Keratinocyte (primary cell): ENCODE data around the gene EIF2S3B. TPM values are rescaled to one million over a fixed set of nuclear protein-coding genes. Genes with fewer than 3 reads are reported as not detected.

Experiments
- DNase-seq: peaks from one replicate; pipeline ENCODE4 v3.0.0-alpha.2; 2011; ENCODE audit warnings: low read depth, missing footprints, low spot score
- FAIRE-seq: peaks from 2 replicates; lab custom pipeline; 2011; peaks lifted over from hg19 to GRCh38; lab: Jason Lieb, UNC
- H2AFZ ChIP-seq: 2 replicates; pipeline ENCODE4 v1.6.0; 2012; ENCODE audit warnings: low read length, control low read depth, inconsistent platforms; ENCODE audit not compliant: control insufficient read depth
- H3K27ac ChIP-seq: 2 replicates; pipeline ENCODE4 v1.5.1; 2011; ENCODE audit warnings: low read length; ENCODE audit not compliant: control insufficient read depth, insufficient read depth
- H3K27me3 ChIP-seq: 3 replicates; pipeline ENCODE4 v1.6.0; 2011; ENCODE audit warnings: low read length; ENCODE audit not compliant: control insufficient read depth, insufficient read depth; ENCODE audit errors: extremely low read depth
- H3K36me3 ChIP-seq, 2 experiments: 2 replicates in 1 of 2; 3 replicates in 1 of 2; pipeline ENCODE4 v1.5.1; 2011; ENCODE audit warnings: low read length in 2 of 2, mild to moderate bottlenecking in 1 of 2; ENCODE audit not compliant: control insufficient read depth in 2 of 2, insufficient read depth in 2 of 2; ENCODE audit errors: extremely low read depth in 1 of 2
- H3K4me1 ChIP-seq: 3 replicates; pipeline ENCODE4 v1.5.1; 2011; ENCODE audit warnings: low read length; ENCODE audit not compliant: control insufficient read depth, insufficient read depth; ENCODE audit errors: extremely low read depth
- H3K4me2 ChIP-seq: 3 replicates; pipeline ENCODE4 v1.6.0; 2011; ENCODE audit warnings: low read depth, low read length; ENCODE audit not compliant: control insufficient read depth, insufficient read depth; ENCODE audit errors: extremely low read depth
- H3K4me3 ChIP-seq, 3 experiments: fragments of 200-600 bp in 1 of 3; sonication (generic) in 1 of 3; 2 replicates in 2 of 3; 3 replicates in 1 of 3; pipeline ENCODE4 v1.5.1; 2011 to 2016; ENCODE audit warnings: low read length in 3 of 3, mild to moderate bottlenecking in 3 of 3, control low read depth in 2 of 3, inconsistent platforms in 1 of 3, low read depth in 1 of 3, mixed read lengths in 1 of 3, mixed run types in 1 of 3, moderate library complexity in 1 of 3; ENCODE audit not compliant: control insufficient read depth in 2 of 3, insufficient read depth in 2 of 3; ENCODE audit errors: extremely low read depth in 1 of 3
- H3K79me2 ChIP-seq: 2 replicates; pipeline ENCODE4 v1.6.0; 2012; ENCODE audit warnings: low read length; ENCODE audit not compliant: control insufficient read depth, insufficient read depth
- H3K9ac ChIP-seq: 3 replicates; pipeline ENCODE4 v1.6.0; 2011; ENCODE audit warnings: low read length; ENCODE audit not compliant: control insufficient read depth, insufficient read depth; ENCODE audit errors: extremely low read depth
- H3K9me1 ChIP-seq: 3 replicates; pipeline ENCODE4 v1.6.0; 2011; ENCODE audit warnings: low read length; ENCODE audit not compliant: control insufficient read depth, insufficient read depth; ENCODE audit errors: extremely low read depth
- H3K9me3 ChIP-seq: 2 replicates; pipeline ENCODE4 v1.5.1; 2012; ENCODE audit warnings: low read depth, low read length; ENCODE audit not compliant: control insufficient read depth
- H4K20me1 ChIP-seq: 3 replicates; pipeline ENCODE4 v1.6.0; 2011; ENCODE audit warnings: low read length; ENCODE audit not compliant: control insufficient read depth, insufficient read depth; ENCODE audit errors: extremely low read depth
- EZH2 ChIP-seq: IDR thresholded peaks from one replicate; pipeline ENCODE4 v1.6.1; 2012; ENCODE audit warnings: inconsistent platforms, mild to moderate bottlenecking, low read length, moderate library complexity
- dilution Hi-C: fragments of 300-500 bp; cut with MboI; formaldehyde crosslinking; loops from one replicate; pipeline ENCODE4 v1.7.0; 2020; ENCODE audit warnings: low sequenced_read_pairs; ENCODE audit not compliant: extremely low pct_ligation_motif_present
- polyA plus RNA-seq, 5 experiments: library from polyadenylated mRNA; depleted of rRNA in 3 of 5; stranded (reverse) in 3 of 5; stranded (forward) in 1 of 5; unstranded in 1 of 5; fragments of >200 nt; gene quantifications; 1 replicate in 1 of 5; 2 replicates in 3 of 5; 3 replicates in 1 of 5; pipeline versions ENCODE4 v1.2.1 to v1.2.3, GENCODE V29; 2011 to 2012; ENCODE audit warnings: missing spikeins in 2 of 5, low read depth in 1 of 5, low replicate concordance in 1 of 5
- TF ChIP-seq, protein P1 (sequence below), 3 experiments: IDR thresholded peaks in 1 of 3; conservative IDR thresholded peaks in 1 of 3; optimal IDR thresholded peaks in 1 of 3; 2 replicates in 2 of 3; 3 replicates in 1 of 3; pipeline versions ENCODE3 to v1.5.1; 2011; ENCODE audit warnings: low read length in 3 of 3, mild to moderate bottlenecking in 3 of 3, moderate library complexity in 2 of 3, control low read depth in 1 of 3, inconsistent platforms in 1 of 3; ENCODE audit not compliant: insufficient read depth in 2 of 3; ENCODE audit errors: extremely low read depth in 1 of 3

The EIF2S3B gene
- polyA plus RNA-seq, 1 donor (not counting 4 experiments of a cell fraction or from before 2014, with no cell fraction given) = 0.66 TPM

DNA sequence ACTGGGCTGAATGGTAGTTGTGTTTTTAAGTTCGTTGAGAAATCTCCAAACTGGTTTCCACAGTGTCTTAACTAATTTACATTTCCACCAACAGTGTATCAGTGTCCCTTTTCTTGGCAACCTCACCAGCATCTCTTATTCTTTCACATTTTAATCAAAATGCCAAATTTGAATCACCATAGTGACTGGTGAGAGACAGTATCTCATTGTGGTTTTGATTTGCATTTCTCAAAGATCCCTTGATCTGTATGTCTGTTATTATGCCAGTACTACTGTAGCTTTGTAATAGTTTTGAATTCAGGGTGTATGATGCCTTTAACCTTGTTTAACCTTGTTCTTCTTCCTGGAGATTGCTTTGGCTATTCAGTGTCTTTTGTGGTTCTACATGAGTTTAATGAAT is 2.2 kb upstream of the EIF2S3B start:
- Histone ChIP-seq H2AFZ (no peak overlapping the region), H3K9ac (no peak overlapping the region), H3K79me2 (no peaks in the 10 kb centered on the region), H3K9me3 (no peaks in the 10 kb centered on the region), H4K20me1 (no peaks in the 10 kb centered on the region), H3K27me3 (peaks cover 6% of the 10 kb centered on the region), H3K27ac (no peak overlapping the region), H3K4me2 (no peak overlapping the region), H3K9me1 (no peaks in the 10 kb centered on the region), H3K4me3 (no peak overlapping the region), H3K36me3 (no peaks in the 10 kb centered on the region), H3K4me1 (no peaks in the 10 kb centered on the region)
- FAIRE-seq = no peak
- dilution Hi-C loops = no loop called here
- no peak for DNase-seq
- TF ChIP-seq, protein P1, sequence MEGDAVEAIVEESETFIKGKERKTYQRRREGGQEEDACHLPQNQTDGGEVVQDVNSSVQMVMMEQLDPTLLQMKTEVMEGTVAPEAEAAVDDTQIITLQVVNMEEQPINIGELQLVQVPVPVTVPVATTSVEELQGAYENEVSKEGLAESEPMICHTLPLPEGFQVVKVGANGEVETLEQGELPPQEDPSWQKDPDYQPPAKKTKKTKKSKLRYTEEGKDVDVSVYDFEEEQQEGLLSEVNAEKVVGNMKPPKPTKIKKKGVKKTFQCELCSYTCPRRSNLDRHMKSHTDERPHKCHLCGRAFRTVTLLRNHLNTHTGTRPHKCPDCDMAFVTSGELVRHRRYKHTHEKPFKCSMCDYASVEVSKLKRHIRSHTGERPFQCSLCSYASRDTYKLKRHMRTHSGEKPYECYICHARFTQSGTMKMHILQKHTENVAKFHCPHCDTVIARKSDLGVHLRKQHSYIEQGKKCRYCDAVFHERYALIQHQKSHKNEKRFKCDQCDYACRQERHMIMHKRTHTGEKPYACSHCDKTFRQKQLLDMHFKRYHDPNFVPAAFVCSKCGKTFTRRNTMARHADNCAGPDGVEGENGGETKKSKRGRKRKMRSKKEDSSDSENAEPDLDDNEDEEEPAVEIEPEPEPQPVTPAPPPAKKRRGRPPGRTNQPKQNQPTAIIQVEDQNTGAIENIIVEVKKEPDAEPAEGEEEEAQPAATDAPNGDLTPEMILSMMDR (optimal IDR thresholded peaks at IDR 0.05 in 1 of 3, IDR thresholded peaks at IDR 0.05 in 1 of 3, conservative IDR thresholded peaks at IDR 0.05 in 1 of 3; ENCODE audit: extremely low read depth in 1 of 3, insufficient read depth in 2 of 3, low read length in 3 of 3) = no peak
- TF ChIP-seq EZH2 = no peak

DNA sequence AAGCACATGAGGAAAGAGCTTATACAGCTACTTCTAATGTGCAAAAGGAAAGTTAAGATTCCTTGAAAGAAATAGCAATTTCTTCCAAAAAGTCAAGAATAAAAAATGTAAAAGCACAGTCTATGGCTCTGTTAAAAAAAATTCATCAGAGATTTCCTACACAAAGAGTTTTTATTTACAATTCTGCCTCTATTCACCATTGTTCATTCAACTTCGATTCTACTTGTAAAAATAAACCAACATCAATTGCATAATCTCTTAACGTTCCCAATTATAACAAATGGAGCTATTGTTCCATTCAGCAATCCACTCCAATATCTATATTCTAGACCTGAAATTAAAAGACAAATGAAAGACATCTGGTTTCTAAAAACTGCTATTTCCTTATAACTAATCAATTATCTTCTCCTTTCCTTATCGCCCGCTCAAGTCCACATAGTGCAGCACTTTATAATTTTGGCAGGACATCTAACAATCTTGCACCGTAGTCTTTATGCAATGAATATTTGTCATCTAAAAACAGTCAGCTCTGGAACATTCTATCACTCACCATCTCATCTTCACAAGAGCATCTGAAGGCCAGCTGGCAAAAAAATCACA is 6.2 kb downstream of the EIF2S3B start:
- Histone ChIP-seq H3K9me3 (no peaks in the 10 kb centered on the region), H3K36me3 (no peaks in the 10 kb centered on the region), H3K4me2 (no peak overlapping the region), H3K4me3 (no peak overlapping the region), H4K20me1 (no peaks in the 10 kb centered on the region), H2AFZ (no peak overlapping the region), H3K9ac (no peak overlapping the region), H3K4me1 (no peaks in the 10 kb centered on the region), H3K9me1 (no peaks in the 10 kb centered on the region), H3K27ac (no peak overlapping the region), H3K27me3 (peaks cover 3% of the 10 kb centered on the region), H3K79me2 (no peaks in the 10 kb centered on the region)
- no peak for FAIRE-seq
- dilution Hi-C loops = no loop called here
- no peak for TF ChIP-seq EZH2
- TF ChIP-seq, protein P1 (optimal IDR thresholded peaks at IDR 0.05 in 1 of 3, IDR thresholded peaks at IDR 0.05 in 1 of 3, conservative IDR thresholded peaks at IDR 0.05 in 1 of 3; ENCODE audit: extremely low read depth in 1 of 3, insufficient read depth in 2 of 3, low read length in 3 of 3) = no peak
- DNase-seq = no peak
